NCI-H345 (cell line): ENCODE data around the gene OXSM.

ENCODE experiments used
- DNase-seq: peaks from one replicate; lab custom pipeline; 2025; lab: John Stamatoyannopoulos, UW

OXSM gene

GRCh38 chr3:25804676-25805075 lies 14.8 kb downstream of the OXSM start:
- DNase-seq = no peak

GRCh38 chr3:25812644-25813043 lies 22.8 kb downstream of the OXSM start:
- no peak for DNase-seq

DNA sequence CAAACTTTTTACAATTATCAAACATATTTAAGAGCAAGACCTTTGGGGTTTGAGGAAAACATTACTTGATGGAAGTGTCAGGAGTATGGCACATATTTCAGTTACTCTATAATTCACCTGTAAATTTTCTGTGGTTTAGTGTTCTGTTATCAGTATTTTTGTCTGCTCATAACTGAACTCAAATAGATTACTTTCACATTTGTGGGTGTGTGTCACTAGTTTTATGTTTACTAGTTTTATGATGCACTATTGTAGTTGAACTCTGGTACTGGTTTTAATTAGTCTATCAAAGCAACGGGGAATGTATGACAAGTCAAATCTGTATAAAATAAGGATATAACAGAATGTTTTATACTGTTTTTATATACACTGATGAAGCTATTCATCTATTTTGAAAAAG lies 27.2 kb downstream of the OXSM start:
- no peak for DNase-seq

- no peak for DNase-seq
Observed at GRCh38 chr3:25817638-25818037, 27.7 kb downstream of the OXSM start.

- no peak for DNase-seq
Observed at GRCh38 chr3:25818335-25818734, 28.4 kb downstream of the OXSM start.

GRCh38 chr3:25820366-25820765 lies 30.5 kb downstream of the OXSM start:
- peak; percentile 20 for DNase-seq

- no peak for DNase-seq
Observed at GRCh38 chr3:25820816-25821486, 31.1 kb downstream of the OXSM start.

- DNase-seq = no peak
Observed at GRCh38 chr3:25821746-25822573, 32.1 kb downstream of the OXSM start.

DNA sequence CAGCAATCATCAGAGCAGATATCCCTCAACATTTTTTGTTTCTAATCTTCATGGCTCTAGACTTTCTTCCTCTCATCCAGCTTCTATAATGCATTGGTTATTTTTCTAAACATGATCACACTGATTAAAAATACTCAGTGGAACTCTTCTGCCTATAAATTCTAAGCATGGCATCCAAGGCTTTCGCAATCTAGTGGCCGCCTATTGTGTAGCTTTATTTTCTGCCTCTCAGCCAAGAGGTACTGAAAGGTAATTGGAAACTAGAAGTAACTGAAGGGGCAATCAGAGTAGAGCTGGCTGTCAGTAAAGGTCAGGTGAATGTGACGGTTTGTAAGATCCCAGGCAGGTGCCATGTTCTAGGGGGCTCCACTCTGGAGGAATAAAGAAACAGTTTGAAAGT lies 33.4 kb downstream of the OXSM start:
- no peak for DNase-seq

DNA sequence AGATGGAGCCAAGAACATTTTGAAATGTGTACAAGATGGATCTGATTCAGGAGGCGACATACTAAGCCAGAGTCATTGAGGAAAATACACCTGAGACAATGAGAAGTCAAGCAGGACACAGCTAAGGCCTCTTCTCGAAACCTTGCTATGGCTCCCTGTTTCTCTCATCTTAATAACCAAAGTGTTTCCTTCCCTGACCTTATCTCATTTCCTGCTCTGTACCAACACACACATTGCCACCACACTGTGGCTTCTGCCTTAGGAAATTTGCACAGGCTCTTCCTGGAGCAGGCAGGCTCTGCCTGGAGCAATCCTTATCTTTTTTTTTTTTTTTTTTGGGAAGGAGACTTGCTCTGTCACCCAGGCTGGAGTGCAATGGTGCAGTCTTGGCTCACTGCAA lies 36.6 kb downstream of the OXSM start:
- no peak for DNase-seq

DNA sequence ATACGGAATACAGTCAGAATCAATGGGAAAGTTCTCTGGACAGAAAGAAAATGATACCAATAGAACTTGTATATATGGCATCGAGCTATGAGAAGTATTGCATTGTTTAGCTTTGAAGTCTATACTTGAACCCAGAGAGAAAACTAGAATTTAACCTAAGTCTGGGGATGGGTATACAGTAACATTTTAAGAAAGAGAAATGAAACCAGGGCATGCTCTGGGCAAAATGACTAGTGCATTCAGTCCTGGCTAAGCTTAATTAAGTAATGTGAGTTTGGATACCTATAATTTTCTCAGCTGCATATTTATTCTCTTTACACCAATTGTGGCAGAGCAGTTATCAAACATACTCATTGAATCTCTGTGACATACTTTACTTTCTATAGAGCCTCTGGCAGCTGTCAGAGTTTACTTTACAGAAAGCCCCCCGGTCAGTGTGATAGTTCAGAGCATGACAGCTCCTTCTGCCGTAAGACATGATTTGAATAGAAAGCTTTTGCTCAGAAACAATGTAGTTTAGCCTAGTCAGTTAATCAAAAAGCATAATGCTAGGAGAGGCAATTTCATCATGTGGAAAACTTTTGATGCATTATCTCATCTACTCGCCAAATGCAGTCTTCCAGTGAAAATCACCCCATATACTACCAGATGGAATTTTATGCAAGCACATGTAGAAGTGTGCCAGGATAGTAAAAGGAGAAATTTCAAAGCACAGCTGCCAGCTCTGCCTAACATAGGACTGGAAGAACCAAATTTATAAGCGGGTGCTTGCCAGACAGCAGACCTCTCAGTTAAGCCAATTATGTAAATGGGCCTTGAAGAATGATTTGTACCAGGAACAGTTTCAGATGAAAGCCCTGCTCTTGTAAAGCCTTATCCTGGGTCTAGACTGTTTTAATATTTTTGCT lies 40.7 kb downstream of the OXSM start:
- DNase-seq = peak; percentile 44

- peak; percentile 13 for DNase-seq
Observed at GRCh38 chr3:25831578-25831977, 41.7 kb downstream of the OXSM start.

- no peak for DNase-seq
Observed at GRCh38 chr3:25834346-25834745, 44.5 kb downstream of the OXSM start.

- DNase-seq = no peak
Observed at GRCh38 chr3:25836579-25836978, 46.7 kb downstream of the OXSM start.

DNA sequence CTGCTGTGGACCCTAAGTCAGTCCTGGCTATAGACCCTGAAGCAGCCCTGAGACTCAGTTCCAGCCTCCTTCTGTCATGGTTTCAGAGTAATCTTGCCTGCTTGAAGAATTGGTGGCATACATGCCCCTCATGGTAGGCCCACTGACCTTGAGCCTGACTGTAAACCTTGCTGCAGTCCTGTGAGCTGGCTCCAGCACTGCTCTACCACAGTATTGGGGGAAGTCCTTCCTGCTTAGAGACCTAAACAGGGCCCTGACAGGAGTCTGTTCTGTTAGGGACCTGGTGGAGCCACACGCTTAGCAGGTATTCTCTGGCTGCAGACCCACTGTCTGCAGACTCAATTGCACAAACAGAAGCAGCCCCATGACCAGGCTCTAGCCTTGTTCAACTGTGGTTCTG lies 47.1 kb downstream of the OXSM start:
- no peak for DNase-seq

- no peak for DNase-seq
Observed at GRCh38 chr3:25840099-25840498, 50.2 kb downstream of the OXSM start.

- DNase-seq = no peak
Observed at GRCh38 chr3:25843332-25843731, 53.4 kb downstream of the OXSM start.
